Panc1 (cell line): ENCODE results near the gene SAMD4A. TPM values are rescaled to one million over a fixed set of nuclear protein-coding genes. Genes with fewer than 3 reads are reported as not detected.

ENCODE experiments used
- ATAC-seq: fragments of 200-7000 bp; cut with Tn5 transposase; 2 replicates; pipeline ENCODE4 v1.9.1; 2020; ENCODE audit warnings: mild to moderate bottlenecking, moderate library complexity
- BruUV-seq: library from RNA; stranded (reverse); fragments of 400-500 nt; replicated peaks from 2 replicates; lab custom pipeline; 2021; lab: Mats Ljungman, UMichigan
- CTCF ChIA-PET: fragments of 300-600 bp; sonication (Branson Sonifier 250); formaldehyde crosslinking; loops from one replicate; lab custom pipeline; 2022; ENCODE audit warnings: antibody characterized with exemption; lab: Charles Lee
- POLR2A ChIA-PET: fragments of 300-600 bp; sonication (Branson Sonifier 250); formaldehyde crosslinking; loops from one replicate; lab custom pipeline; 2022; ENCODE audit warnings: antibody characterized with exemption; lab: Charles Lee
- DNase-seq: peaks from one replicate; pipeline ENCODE4 v3.0.0-alpha.2; 2010; ENCODE audit warnings: low read depth, low spot score
- H3K27ac ChIP-seq: 2 replicates; pipeline ENCODE4 v1.5.1; 2011; ENCODE audit warnings: mild to moderate bottlenecking, low read length, inconsistent platforms
- H3K27me3 ChIP-seq: fragments of 200-500 bp; sonication (Bioruptor generic); 2 replicates; pipeline ENCODE4 v1.6.0; 2014; ENCODE audit warnings: low read length, inconsistent platforms; ENCODE audit not compliant: control insufficient read depth, insufficient read depth
- H3K36me3 ChIP-seq: fragments of 200-500 bp; sonication (Bioruptor generic); 2 replicates; pipeline ENCODE4 v1.5.1; 2014; ENCODE audit warnings: inconsistent platforms, mild to moderate bottlenecking, low read length, moderate library complexity; ENCODE audit not compliant: control insufficient read depth, insufficient read depth
- H3K4me1 ChIP-seq: 2 replicates; pipeline ENCODE4 v1.5.1; 2011; ENCODE audit warnings: inconsistent platforms, mild to moderate bottlenecking, low read length, moderate library complexity; ENCODE audit not compliant: control insufficient read depth, insufficient read depth
- H3K4me3 ChIP-seq, 2 experiments: 2 replicates each; pipeline ENCODE4 v1.5.1; 2011 to 2012; ENCODE audit warnings: low read depth in 2 of 2, low read length in 2 of 2, mild to moderate bottlenecking in 2 of 2, inconsistent platforms in 1 of 2, moderate library complexity in 1 of 2
- H3K9me3 ChIP-seq: fragments of 200-500 bp; sonication (Bioruptor generic); 2 replicates; pipeline ENCODE4 v1.5.1; 2014; ENCODE audit warnings: low read depth, mild to moderate bottlenecking, inconsistent platforms, low read length, moderate library complexity; ENCODE audit not compliant: control insufficient read depth, insufficient read depth
- CTCF ChIP-seq: fragments of 450-650 bp; IDR thresholded peaks from 2 replicates; pipeline ENCODE4 v1.5.1; 2017; ENCODE audit warnings: mild to moderate bottlenecking
- POLR2AphosphoS5 ChIP-seq: IDR thresholded peaks from 2 replicates; pipeline ENCODE4 v1.6.1; 2012; ENCODE audit warnings: mild to moderate bottlenecking, low read depth, low read length, moderate library complexity
- REST ChIP-seq, 2 experiments: IDR thresholded peaks; 2 replicates each; pipeline ENCODE4 v1.6.1; 2011 to 2012; ENCODE audit warnings: low read depth in 2 of 2, control low read depth in 1 of 2, low read length in 1 of 2, mild to moderate bottlenecking in 1 of 2, moderate library complexity in 1 of 2; ENCODE audit not compliant: insufficient read depth in 1 of 2
- SIN3A ChIP-seq: IDR thresholded peaks from 2 replicates; pipeline ENCODE4 v1.6.1; 2012; ENCODE audit warnings: low read depth, mild to moderate bottlenecking, low read length, moderate library complexity, borderline replicate concordance; ENCODE audit not compliant: insufficient read depth
- TCF7L2 ChIP-seq: IDR thresholded peaks from 2 replicates; pipeline ENCODE4 v1.6.1; 2011; ENCODE audit warnings: mild to moderate bottlenecking, low read depth, low read length, inconsistent platforms
- in situ Hi-C: cut with HindIII; loops from 2 replicates; pipeline ENCODE4 v1.10.0; 2016; ENCODE audit warnings: low sequenced_read_pairs, low pct_unique_long_range_greater_than_20kb
- intact Hi-C: fragments of 100-400 bp; cut with micrococcal nuclease; formaldehyde crosslinking; loops from one replicate; pipeline ENCODE4 v1.10.0; 2022; ENCODE audit not compliant: unreplicated experiment
- total RNA-seq: library from RNA; stranded (reverse); gene quantifications from one replicate; pipeline ENCODE4 v1.2.1, GENCODE V29; 2021; ENCODE audit not compliant: unreplicated experiment

The SAMD4A gene
- total RNA-seq, 1 experiment from 2014 or later = 15.2 TPM

GRCh38 chr14:54600717-54601109, 33.8 kb downstream of the SAMD4A start:
- in situ Hi-C loops = no loop called here
- no peaks in the 10 kb centered on the region for H3K27me3 ChIP-seq
- H3K4me1 ChIP-seq = no peaks in the 10 kb centered on the region
- H3K9me3 ChIP-seq = no peaks in the 10 kb centered on the region
- DNase-seq (no peak), ATAC-seq (no peak)
- POLR2A ChIA-PET = no interaction called here
- intact Hi-C loops = no loop called here
- no TSS peak for BruUV-seq
- CTCF ChIA-PET = interaction anchor here (0.5 kb wide), 1 partner anchor 647 kb away, joined by 3 read pairs; no protein-coding TSS in a partner anchor
- H3K4me3 ChIP-seq = no peak overlapping the region
- TF ChIP-seq SIN3A = no peak
- no peak for TF ChIP-seq CTCF
- no peak for TF ChIP-seq TCF7L2
- TF ChIP-seq REST (IDR thresholded peaks at IDR 0.05; ENCODE audit: insufficient read depth in 1 of 2, low read depth in 2 of 2, low read length in 1 of 2) = no peak
- TF ChIP-seq POLR2AphosphoS5 = no peak
- no peaks in the 10 kb centered on the region for H3K36me3 ChIP-seq
- no peak overlapping the region for H3K27ac ChIP-seq

- CTCF ChIA-PET = no interaction called here
- intact Hi-C loops = no loop called here
- no peaks in the 10 kb centered on the region for H3K36me3 ChIP-seq
- ATAC-seq (no peak), DNase-seq (no peak)
- TF ChIP-seq TCF7L2 = no peak
- no peak for TF ChIP-seq SIN3A
- TF ChIP-seq REST (IDR thresholded peaks at IDR 0.05; ENCODE audit: insufficient read depth in 1 of 2, low read depth in 2 of 2, low read length in 1 of 2) = no peak
- no peak for TF ChIP-seq POLR2AphosphoS5
- no peak for TF ChIP-seq CTCF
- in situ Hi-C loops = no loop called here
- H3K4me1 ChIP-seq = no peaks in the 10 kb centered on the region
- no peak overlapping the region for H3K27ac ChIP-seq
- no TSS peak for BruUV-seq
- POLR2A ChIA-PET = no interaction called here
- no peaks in the 10 kb centered on the region for H3K27me3 ChIP-seq
- H3K4me3 ChIP-seq = no peak overlapping the region
- no peaks in the 10 kb centered on the region for H3K9me3 ChIP-seq
Observed at GRCh38 chr14:54603362-54603761, 36.4 kb downstream of the SAMD4A start.
